Cardiac atrium fibroblast (primary cell): ENCODE results near the gene GRAMD4. TPM values are rescaled to one million over a fixed set of nuclear protein-coding genes. Genes with fewer than 3 reads are reported as not detected.

Experiments used
- total RNA-seq: library from RNA; depleted of rRNA; stranded (reverse); fragments of >200 nt; gene quantifications from 2 replicates; pipeline ENCODE4 v1.2.3, GENCODE V29; 2015

GRAMD4 gene, protein sequence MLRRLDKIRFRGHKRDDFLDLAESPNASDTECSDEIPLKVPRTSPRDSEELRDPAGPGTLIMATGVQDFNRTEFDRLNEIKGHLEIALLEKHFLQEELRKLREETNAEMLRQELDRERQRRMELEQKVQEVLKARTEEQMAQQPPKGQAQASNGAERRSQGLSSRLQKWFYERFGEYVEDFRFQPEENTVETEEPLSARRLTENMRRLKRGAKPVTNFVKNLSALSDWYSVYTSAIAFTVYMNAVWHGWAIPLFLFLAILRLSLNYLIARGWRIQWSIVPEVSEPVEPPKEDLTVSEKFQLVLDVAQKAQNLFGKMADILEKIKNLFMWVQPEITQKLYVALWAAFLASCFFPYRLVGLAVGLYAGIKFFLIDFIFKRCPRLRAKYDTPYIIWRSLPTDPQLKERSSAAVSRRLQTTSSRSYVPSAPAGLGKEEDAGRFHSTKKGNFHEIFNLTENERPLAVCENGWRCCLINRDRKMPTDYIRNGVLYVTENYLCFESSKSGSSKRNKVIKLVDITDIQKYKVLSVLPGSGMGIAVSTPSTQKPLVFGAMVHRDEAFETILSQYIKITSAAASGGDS
- total RNA-seq: 8.3 and 8.6 TPM in 2 replicates

DNA sequence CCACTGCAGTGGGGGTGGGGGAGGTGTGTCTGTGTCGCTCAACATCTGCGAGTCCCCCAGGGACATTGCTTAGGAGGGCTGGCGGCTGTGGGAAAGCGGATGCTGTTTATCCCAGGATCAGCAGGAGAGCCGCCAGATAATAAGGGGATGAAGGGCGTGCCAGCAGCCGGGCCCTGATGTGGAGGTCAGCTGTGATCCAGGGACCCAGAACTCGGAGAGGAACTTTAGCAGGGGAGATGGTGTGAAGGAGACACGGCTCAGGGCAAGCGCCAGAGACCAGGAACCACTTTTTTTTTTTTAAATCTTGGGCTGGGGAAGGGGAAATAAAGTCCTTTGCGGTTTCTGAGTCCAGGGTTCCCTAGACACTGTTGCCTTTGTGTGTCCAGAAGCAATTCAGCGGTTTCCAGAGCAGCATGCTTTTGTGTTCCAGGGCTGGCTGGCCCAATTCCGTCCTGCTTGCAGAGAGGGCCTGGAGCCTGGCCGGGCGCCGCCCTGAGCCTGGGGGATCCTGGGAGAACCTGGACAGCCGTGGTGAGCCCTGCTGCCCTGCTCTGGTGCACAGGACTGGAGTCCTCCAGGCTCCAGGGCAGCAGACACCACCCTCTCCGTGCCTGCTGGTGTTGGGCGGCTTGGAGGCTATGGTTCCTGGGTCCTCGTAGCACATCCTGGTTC is at the start of gene GRAMD4:
GRAMD4 (plus strand) TSS at position 557 of the 672 bp plus-strand sequence. CDS start 6,414 bp downstream, outside the sequence.

Other genes with a start within 250 kb of the GRAMD4 start
- gene CELSR1, start 82.8 kb upstream of the GRAMD4 start, total RNA-seq: 2.3 and 5.5 TPM in 2 replicates
- 20.6 and 26.0 TPM in 2 replicates for gene CERK, start 117.9 kb downstream of the GRAMD4 start, total RNA-seq
- 20.1 and 24.0 TPM in 2 replicates for gene TBC1D22A, start 142.3 kb downstream of the GRAMD4 start, total RNA-seq